GOT3 (cell line): ENCODE measurements around the gene UCKL1.
"Not testable (repeated sequence)": the region's sequence is repeated elsewhere in the genome, so short reads cannot be mapped to it uniquely, and the experiment has no call there.

Experiments used
- DNase-seq: peaks from one replicate; lab custom pipeline; 2025; ENCODE audit warnings: mixed read lengths; lab: John Stamatoyannopoulos, UW

Gene UCKL1

DNA sequence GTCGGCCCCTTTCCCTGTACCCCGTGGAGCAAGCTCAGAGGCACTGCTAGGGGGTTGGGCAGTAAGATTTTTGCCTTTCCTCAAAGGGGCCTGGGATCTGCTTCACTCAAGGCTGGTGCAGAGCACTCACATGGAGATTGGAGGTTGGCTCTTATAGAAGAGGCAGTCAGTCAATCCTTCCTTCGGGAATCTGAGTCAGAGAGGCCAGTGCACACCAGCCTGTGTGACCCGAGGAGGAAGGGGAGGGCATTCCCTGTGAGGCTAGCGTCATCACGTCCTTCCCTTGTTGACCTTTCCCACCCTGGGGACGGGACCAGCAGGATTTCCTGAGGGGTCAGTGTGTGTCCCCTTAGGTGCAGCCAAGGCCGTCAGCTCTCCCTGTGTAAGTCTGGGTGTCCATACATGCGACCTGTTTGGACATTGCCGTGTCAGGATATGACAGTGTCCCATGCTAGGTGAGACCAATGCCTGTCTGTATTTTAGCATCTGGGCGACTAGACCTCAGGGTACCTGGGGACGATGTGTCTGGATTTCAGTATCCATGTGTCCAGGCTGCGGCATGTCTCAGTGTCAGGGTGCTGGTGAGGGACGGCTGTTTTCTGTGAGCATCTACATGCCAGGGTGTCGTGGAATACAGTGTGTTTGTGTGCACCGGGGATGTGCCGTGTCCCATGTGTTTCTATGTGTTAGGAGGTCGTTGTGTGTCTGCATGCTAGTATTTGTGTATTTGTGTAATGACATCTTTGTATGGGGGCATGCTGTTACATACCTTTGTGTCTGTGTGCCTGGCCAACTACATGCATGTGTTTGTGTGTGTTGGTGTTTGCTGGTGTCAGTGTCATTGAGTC is 16.3 kb upstream of the UCKL1 start:
- no peak for DNase-seq

DNA sequence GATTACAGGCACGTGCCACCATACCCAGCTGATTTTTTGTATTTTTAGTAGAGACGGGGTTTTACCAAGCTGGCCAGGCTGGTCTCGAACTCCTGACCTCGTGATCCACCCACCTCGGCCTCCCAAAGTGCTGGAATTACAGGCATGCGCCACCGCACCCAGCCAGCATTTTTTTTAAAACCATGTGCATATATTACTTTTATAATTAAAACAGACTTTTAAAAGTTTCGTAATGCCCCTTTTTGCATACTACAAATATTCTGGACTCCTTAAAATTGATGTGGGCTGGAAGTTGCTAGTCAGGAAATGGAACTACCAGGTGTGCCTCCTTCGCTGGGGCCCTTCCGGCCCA is 15.7 kb upstream of the UCKL1 start:
- not testable (repeated sequence) for DNase-seq

DNA sequence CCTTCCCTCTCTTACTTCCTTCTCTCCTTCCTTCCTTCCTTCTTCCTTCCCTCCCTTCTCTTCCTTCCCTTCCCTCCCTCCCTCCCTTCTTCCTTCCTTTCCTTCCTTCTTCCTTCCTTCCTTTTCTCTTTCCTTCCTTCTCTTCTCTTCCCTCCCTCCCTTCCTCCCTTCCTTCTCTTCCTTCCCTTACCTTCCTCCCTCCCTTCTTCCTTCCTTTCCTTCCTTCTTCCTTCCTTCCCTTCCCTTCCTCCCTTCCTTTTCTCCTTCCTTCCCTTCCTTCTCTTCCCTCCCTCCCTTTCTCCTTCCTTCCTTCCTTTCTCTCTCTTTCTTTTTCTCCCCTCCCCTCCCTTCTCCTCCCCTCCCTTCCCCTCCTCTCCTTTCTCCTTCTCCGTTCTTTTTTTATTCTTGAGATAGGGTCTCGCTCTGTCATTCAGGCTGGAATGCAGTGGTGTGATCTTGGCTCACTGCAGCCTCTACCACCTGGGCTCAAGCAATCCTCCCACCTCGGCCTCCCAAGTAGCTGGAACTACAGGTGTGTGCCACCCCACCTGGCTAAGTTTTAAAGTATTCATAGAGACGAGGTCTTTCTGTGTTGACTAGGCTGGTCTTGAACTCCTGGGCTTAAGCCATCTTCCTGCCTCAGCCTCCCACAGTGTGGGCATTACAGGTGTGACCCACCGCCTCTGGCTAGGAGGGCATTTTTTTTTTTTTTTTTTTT is 14.7 kb upstream of the UCKL1 start:
- DNase-seq = no peak

DNA sequence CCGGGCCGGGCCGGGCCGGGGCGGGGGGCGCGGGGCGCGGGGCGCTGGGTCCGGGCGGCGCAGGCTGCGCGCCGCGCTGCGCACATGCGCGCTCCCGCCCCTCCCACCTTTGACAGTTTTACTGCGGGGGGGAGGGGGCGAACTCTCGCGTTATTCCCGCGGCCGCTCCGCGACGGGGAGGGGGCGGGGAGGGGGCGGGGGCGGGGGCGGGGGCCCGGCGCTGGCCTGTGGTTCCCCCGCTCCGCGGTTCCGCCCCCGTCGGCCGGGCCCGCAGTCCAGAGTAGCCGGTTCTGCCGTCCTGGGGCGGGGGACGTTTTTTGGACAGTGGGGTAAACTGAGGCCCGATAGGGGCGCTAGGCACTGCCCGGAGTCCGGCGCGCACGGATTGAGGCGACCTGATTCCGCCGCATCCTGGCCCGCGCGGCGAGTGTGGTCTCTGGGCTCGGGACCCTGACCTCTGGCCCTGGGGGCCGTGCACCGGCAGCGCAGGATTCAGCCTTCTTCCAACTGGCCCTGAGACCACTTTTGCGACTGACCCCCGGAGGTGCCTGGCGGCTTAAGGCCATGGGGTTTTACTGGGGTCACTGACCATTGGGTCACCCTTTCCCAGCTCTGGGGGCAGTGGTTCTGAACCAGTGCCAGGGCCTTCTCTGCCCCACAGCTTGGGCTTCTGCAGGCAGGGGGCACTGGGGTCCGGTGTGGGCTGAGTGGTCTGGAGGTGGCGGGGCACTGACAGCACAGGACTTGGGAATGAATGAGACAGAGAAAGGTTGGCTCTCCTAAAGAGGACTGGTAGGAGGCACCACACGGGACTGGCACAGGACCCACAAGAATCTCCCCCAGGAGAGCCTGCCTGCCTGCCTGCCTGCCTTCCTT is 13.9 kb upstream of the UCKL1 start, which contains the start of gene ZNF512B:
TSS of gene ZNF512B (minus strand) at position 93 of the 876 bp plus-strand sequence. CDS start 1,980 bp downstream, outside the sequence.
- DNase-seq = no peak

DNA sequence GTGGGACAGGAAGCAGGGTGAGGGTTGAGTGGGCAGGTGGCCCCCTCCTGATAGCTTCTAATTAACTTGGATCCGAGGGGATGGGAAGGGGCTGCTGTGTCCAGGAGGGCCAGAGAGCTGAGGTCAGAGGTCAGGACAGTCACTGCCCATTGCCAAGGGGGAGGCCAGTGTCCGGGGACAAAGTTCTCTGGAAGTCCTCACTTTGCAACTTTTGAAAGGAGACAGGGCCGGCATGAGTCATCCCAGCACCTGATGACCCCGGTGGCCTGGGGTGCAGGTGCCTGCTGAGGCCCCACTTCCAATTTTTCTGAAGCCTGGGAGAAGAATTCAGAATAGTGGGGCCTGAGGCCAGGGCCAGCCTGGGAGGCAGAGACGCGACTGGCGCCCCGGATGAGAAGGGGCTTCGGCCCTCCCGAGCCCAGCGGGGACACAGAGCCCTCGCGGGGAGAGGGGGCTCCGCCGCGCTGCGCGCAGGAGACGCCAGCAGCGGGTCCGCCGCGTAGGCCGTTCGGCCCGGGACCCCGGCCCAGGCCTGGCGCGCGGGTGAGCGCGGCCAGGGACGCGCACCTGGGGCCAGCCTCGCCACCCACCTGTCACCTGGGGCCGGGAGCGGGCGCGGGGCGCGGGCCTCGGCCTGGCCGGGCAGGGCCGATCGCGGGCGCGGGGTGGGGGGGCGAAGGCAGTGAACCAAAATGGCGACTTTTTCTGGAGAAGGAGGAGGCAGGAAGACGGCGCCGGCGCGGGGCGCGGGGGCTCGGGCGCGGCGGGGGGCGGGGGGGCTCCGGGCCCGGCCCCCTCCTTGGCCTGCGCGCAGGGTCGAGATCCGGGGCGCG is 12.9 kb upstream of the UCKL1 start:
- no peak for DNase-seq

DNA sequence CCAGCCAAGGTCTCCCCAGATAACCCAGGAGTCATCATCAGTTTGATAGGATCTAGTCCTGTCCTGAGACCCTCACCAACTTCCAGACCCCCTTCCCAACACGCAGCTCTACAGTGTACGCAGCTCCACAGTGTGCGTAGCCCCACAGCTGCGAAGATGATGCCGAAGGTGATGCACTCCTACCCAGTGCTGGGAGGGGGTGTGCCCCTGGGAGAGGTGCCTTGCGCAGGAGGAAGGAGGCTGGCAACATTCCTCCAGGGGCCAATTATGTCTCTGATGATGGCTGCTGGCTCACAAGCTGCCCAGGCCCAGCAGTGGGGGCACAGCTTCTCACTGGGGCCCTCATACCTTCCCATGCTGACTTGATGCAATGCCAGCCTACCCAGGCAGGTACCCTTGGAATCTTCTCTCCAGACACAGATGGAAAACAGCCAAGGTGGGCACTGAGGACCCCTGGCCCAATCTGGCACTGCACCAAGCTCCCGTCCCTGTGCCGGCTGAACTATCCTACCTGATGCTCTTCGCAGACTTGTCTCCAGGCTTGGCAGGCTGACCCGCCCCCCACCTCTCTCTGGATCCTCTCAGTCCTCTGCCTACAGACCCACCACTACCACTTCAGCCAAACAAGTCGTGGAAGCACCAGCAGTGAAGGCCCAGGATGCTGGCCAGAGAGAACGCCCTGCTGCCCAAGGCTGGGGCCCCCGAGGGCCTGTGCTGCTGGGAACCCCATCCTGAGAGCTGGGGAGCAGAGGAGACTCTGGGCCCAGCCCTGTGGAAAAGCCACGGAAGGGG is 12.1 kb upstream of the UCKL1 start:
- no peak for DNase-seq

DNA sequence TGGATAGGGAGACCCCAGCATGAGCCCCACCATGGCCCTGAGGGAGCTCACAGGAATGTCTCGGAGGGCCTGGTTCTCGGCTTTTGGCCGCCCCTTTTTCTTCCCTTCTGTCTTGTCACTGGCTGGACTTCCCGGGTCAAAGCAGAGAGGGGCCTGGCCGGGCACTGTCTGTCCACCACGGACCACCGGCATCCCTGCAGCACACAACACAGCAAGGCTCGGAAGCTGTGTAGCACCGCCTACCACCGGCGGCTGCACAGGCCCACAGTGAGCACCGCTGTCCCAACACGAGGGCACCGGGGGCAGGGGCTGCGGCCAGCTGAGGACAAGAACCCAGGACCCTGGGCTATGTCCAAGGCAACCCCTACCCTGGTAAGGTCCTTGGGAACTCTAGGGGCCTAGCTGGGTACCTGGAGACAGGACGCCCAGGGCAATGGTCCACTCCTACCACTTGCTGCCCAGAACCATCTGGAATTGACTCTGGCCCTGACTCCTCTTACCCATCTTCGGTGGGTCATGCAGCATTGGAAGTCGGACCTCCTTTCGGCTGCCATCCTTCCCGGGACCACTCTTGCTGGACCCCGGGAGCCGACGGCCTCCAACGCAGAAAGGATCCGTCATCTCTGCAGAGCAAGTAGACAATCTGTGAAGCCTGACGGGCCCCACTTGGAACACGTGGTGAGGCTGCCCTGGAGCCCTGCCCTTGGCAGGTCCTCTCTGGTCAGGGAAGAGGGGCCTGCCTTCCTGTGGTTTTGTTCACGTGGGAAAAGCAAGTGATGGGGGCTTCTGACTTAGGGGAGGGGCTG is 11.3 kb upstream of the UCKL1 start:
- DNase-seq = no peak

DNA sequence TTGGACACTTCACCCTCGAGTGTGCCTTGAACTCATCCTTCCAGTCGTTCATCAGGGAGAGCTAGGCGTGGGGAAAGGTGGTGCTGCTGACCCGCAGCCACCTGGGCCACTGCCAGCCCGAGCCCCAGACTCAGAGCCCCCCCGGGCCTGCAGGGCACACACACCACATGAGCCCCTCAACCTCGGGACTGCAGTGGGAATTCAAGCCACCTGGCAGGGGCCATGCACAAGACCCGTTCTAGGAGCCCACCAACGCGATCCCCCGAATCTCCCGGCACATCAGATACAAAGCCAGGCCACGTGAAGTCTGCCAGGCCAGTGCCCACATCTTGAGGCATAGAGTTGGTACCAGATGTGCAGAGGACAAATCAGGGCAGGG is 10.7 kb upstream of the UCKL1 start:
- no peak for DNase-seq

DNA sequence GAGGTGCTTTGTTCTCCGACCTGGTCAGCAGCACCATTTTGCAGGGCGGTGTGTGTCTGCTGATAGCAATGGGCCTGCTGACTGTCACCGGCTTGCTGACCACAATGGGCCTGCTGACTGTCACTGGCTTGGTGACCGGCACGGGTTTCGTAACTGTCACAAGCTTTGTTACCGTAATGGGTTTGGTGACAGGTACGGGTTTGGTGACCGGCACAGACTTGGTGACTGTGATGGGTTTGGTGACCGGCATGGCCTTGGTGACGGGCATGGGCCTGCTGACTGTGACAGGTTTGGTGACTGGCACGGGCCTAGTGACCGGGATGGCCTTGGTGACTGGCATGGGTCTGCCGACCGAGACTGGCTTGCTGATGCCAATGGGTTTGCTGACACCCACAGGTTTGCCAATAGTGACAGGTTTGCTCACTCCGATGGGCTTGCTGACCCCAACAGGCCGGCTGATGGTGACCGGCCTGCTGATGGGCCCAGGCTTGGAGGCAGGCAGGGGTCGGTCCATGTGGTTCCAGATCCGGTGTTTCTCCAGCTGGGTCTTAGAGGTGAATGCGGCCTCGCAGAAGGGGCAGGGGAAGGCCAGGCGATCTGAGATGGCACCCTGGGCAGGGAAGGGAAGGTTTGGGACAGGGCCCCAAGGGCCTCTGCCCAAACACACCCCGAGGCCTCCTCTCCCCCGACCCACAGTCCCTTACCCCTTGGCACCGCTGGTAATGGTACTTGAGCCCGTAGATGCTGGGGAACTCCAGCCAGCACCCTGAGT is 10.1 kb upstream of the UCKL1 start:
- no peak for DNase-seq

DNA sequence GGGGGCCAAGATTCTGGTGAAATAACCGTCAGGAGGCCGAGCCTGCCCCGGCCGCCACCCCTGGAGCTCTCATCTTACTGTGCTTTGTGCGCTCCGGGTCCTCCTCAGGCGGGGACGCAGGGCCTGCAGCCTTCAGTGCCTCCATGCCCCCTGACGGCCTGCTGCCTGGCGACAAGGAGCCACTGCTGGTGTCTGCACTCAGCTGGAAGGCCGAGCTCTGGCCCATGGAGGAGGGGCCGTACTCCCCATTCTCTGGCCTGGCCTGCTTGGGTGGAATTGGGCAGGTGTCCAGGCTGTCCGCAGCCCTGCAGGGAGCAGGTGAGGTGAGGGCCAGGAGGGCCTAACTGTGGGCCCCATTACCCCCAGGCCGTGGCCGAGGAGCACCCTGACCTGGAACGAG is 8.2 kb upstream of the UCKL1 start:
- DNase-seq = no peak

DNA sequence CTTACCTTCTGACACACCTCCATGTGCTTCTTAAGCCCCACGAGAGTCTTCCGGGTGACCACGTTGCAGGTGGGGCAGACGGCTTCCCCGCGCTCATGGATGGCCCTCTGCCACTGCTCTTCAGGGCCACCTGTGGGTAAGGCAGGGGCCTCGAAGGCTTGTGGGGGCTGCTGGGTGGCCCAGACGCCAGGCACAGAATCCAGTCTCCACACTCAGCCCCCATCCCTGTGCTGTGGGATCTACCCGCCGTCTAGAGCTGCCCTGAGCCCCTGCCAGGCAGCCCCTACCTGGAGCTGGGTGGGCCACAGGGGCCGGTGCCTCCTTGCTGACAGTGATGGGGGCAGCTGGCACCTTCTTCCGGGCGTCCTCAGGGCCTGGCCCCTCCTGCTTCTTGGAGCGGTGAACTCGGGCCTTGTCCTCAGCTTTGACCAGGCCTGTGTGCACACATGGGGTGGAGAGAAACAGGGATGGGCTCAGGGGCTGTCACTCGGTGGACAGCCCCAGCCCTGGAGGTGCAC is 7.6 kb upstream of the UCKL1 start:
- DNase-seq = no peak

DNA sequence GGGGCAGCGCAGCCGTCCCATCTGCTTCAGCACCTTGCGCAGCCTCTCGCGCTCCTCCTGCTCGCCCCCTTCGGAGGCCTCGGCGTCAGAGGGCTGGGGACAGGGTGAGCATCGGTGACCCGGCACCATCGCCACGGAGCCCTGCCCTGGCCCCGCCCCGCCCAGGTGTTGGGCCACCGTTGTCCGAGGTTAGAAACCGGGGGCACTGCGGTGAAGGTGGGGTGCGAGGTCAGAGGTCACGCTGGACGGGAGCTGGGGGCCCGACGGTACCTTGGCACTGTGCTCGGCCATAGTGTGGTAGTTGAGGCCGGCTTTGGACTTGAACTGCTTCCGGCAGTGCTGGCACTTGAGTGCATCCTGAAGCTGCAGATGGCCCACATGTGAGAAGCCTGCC is 7.1 kb upstream of the UCKL1 start:
- no peak for DNase-seq

DNA sequence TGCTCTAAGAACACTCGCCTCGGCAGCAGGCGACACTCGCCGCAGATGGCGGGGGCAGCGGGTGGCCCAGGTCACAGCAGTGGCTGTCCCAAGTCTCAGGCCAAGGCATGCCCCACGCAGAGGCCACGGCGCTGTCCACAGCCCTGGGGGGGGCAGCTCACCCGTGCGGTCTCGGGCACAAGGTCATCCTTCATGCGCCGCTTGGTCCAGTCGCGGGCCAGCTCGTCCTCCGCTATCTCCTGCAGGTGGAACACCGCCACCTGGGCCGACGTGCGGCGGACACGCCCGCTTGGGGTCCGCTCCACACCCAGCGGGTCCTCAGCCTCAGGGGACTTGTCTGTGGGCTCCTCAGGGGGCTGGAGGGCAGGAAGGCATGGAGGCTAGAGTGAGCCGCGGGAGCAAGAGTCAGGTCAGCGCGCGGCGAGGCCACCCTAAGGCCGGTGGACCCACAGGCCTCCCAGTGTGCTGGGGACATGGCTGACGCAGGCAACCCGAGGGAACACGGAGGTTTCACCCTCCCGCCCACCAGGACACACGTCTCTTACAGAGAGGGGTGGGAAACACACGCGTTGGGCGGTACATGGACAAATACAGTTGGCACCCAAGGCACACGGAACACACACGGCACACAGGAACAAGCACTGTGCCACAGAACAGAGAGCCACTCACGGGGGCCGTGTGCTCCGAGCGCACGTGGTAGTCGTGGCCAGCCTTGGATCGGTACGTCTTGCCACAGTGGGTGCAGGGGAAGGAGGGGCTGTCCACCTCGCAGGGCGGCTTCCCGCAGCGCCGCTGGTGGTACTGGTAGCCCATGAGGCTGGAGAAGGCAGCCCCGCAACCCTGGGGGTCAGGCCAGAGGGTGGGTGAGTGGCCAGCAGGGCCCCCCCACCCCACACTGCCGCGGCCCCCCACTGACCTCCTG is 6.5 kb upstream of the UCKL1 start:
- DNase-seq = no peak

DNA sequence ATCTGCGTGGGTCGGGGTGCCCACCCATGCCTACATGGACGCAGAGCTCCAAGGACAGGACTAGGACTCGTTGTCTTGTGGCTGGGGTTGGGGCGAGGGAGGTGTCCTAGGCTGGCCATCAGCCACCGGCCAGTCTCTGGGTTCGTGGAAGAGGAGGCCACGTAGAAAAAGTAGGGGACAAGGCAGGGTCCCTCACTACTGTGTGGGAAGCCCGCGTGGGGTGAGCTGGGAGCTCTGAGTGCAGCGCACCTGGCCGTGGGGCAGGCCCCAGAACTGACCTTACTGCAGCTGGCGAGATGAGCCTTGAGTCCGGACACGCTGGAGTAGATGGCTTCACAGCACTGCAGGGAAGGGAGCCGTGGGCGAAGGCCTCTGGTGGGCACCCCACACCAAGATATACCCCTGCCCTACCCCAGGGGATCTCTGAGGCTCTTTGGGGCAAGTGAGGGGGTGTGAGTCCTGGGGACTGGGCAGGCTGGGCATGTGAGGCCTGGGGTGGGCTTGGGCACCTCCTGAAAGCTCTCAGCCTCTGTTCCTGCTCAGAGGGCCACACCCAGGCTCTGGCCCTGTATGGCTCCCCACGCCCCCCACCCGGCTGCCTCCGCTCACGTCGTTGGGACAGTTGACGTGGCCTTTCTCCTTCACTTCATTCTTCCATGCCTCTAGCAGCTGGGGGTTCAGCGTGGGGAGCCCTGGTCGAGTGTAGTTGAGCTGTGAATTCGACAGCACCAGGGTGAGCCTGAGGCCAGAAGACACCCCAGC is 5.6 kb upstream of the UCKL1 start:
- DNase-seq = no peak

DNA sequence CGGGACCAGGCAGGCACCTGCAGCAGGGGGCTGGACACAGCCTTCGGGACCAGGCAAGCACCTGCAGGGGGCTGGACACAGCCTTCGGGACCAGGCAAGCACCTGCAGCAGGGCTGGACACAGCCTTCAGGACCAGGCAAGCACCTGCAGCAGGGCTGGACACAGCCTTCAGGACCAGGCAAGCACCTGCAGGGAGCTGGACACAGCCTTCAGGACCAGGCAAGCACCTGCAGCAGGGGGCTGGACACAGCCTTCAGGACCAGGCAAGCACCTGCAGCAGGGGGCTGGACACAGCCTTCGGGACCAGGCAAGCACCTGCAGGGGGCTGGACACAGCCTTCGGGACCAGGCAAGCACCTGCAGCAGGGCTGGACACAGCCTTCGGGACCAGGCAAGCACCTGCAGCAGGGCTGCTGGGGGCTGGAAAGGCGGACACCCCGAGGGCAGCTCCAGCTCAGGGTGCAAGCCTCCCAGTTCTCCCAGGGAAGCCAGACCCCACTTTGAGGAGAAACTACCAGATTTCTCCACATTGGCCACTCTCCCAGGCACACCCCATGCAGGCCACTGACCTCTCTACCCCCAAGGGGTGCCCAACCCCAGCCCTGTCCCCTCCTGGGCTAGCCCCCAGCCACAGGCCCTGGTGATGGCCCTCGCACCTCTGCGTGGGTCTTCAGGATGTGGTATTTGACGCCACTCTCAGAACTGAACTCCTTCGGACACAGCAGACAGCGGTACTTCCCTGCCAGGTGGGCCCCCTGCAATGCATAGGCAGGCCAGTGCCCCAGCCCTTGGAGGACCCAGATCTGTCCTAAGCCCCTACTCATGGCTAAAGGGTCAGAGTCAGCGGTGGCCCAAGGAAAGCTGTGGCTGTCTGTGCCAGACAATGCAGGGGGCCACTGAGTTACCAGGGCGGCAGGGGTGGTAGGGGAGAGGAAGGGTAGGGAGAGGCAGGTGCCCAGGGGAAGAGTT is 4.7 kb upstream of the UCKL1 start:
- not testable (repeated sequence) for DNase-seq

DNA sequence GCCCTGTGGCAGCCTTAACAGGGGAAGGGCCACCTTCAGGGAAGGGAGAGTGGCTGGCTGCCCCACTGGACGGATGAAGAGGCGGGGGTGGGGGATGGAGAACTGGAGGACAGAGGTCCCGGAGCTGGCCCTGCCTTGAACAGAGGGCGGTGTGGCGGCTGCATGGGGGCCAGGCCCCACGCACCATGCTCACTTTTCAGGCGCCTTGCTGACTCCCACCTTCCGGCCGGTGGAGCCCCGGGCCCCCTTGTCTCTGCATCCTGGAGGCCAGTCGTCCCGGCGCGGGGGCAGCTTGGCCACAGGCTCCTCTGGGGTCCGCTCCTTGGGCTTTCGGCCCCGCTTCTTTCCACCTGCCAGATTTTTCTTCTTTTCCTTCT is 3.5 kb upstream of the UCKL1 start:
- DNase-seq = no peak
